GM18526 (cell line): ENCODE results near the gene SPATA33.

Experiments
- POLR2A ChIP-seq: IDR thresholded peaks from 3 replicates; pipeline ENCODE4 v1.6.1; 2011; ENCODE audit not compliant: insufficient read length; ENCODE audit errors: extremely low read depth

Gene SPATA33

DNA sequence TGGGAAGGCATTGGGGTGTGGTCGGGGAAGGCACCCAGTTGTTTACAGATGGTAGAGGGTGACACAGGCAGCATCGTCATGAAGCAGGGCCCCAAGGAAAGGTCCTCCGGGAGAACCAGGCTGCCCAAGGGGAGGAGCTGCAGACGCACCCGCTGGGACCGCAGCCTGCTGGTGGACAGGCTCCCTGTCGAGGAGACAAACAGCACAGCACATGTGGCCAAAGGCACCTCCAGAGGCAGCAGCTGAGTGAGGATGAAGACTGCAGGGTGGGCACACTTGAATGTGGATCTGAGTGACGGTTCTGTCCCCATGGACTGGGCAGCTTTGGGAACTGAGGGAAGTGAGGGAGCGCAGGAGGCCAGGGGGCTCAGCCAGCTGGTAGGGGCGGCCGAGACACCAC is 12.5 kb upstream of the SPATA33 start:
- no peak for TF ChIP-seq POLR2A

DNA sequence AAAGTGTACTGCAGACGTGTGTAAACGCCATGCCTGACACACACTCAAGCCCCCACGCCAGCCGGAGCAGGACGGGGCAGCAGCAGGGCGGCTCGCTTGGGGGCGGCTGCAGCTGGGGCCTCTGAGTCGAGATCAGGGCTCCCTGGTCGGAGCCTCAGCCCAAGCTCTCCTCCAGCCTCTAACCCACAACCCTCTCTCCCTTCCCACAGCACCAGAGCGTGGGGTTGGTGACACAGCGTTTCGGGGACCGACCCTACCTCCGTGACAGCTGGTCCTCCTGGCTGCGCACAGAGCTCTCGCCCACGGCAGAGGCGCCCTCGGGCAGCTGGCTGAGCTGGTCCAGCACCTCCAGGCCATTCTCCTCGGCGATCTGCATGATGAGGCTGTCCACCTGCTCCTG is 11.4 kb upstream of the SPATA33 start:
- TF ChIP-seq POLR2A = no peak

DNA sequence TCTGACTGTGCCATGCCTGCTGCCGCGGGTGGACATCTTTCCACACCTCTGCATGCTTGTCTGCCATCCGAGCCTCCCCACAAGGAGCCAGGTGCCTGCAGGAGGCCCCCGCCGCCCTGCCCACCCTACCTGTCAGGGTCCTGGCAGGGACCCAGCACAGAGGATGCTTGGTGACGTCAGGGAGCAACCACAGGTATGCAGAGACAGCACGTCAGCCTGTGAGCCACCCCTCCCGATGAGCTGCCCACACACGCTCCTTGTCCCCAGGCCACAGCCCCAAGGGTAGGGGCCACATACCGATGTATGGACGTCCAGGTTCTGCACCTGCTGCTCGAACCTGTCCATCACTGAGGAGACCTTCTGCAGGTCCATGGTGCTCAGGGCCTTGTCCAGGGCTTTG is 10.7 kb upstream of the SPATA33 start:
- no peak for TF ChIP-seq POLR2A

DNA sequence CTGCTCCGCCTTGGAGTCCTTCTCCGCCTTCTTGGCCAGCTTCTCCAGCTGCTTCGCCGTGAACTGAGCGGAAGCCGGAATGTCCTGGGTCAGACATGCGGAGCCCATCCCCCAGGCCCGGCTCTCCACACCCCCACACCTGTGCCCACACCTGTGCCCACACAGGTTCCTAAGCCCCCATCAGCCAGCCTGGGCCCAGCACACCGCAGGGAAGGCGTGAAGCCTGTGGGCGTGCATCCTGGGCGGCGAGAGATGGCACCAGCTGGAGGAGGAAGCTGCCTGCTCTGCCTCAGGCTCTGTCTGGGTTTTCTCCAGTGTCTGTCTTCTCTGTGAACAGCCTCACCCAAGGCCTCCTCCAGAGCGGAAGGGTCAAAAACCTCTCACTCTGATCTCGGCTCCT is 6.1 kb upstream of the SPATA33 start:
- TF ChIP-seq POLR2A = no peak

DNA sequence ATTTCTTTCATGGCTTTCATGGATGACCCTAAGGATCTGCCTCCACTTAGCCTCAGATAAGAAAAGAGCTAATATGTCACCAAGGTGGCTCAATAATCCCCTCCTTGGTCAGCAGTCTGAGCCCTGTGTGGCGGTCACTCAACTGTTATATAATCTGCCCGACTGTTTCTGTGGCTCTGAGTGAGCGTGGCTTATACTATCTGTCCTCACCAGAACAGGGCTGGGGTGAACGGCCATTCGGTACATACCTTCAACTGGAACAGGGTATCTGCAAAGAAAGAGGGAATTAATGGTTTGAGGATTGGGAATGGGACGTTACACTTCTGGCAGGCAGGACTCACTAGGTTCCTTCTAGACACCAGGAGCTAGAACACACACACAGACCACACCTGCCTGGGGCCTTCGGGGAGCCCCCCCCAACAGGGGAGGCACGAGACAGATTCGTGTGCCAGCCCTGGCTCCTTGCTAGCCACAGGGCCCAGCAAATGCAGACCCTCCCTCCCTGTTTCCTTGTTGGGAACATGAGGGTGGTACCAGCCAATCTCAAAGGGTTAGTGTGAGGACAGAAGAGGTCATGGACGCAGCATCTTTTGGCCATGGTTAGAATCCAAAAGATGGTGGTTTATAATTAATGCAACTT is 3.9 kb upstream of the SPATA33 start:
- no peak for TF ChIP-seq POLR2A

DNA sequence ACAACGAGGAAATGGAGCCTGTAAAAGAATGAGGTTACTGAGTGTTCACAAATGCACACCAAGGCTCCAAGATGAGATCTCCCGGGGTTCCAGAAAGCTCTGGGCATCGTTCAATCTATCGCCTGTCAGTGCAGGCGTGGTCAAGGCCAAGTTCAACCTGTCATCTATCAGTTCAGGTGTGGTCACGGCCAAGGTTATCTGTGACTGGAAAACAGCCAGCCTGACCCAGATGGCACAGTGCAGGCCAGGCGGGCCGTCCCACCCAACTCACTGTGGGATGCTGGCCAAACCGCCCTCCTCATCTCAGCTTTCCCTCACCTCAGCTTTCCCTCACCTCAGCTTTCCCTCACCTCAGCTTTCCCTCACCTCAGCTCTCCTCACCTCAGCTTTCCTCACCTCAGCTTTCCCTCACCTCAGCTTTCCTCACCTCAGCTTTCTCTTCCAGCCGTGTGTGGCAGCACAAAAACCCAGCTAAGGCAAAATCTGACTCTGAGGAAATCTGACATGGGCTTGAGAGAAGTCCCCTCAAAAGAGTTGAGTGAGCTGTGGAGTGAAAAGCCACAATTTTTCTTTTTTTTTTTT is 2.5 kb upstream of the SPATA33 start:
- TF ChIP-seq POLR2A = no peak

DNA sequence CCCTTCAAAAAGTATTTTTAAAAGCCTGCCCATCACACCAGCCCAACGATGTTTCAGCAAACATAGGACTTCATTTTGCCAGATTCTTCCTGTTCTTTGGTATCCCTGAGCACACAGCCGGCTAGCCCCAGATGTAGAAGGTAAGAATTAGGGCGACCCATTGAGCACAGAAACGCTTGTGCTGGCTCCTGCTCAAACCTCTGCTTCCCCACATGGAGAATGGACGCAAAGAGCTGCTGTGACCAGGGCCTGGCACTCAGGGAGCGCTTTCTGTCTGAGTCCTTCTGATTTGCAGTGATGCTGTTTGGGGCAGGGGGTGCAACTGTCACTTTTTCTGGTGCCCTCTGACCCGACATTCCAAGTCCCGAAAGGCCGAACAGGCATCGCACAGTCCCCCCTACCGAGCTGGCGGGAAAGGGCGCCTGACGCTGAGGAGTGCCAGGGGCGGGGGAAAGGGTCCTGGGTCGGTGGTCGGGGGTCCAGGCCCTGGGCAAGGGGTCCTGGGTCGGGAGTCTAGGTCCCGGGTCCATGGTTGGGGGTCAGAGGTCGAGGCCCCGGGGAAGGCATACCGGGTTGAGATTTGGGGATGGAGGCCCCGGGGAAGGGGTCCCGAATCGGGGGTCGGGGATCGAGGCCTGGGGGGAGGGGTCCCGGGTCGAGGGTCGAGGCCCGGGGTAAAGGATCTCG is 1.1 kb upstream of the SPATA33 start:
- TF ChIP-seq POLR2A = no peak

DNA sequence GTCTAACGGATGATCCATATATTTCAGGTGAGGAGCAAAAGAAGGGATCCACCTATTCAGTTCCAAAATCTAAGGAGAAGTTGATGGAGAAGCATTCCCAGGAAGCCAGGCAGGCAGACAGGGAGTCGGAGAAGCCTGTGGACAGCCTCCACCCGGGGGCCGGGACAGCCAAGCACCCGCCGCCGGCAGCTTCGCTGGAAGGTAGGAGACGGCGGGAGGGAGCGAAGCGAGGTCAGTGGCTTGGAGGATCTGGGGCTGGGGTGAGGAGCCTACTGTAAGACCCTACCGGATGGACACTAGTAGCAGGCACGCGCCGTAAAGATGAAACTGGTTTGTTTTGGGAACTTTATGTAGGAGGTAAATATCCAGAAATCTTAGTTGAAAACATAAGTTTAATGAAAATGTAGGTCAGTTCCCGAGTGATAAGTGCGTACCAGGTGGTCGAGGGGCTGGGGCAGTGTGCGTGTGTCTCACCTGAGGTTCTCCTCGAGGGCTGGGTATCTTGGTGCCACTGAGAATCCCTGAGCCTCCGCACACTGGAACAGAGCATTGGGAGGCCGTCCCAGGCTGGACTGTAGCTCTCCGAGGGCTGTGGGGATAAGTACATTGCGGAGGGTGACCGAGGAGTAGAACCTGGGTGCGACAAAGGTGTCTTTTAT is 714 bp downstream of the SPATA33 start:
- no peak for TF ChIP-seq POLR2A

DNA sequence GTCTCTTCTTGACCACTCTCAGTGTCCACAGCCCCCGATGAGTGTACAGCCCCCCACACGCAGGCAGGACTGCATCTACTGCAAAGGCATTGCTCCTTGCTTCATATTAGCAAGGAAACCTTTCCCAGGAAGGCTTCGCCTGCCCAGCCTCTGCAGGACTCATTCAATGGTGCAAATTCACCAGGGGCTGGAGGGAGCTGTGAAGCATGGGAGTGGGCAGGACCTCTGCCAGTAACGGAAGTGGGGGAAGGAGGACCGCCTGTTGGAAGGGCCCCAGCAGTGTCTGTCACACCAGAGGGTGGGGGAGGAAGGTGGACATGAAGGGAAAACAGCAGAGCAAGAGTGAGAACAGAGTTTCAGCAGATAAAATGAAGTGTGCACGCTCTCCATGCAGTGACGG is 2.5 kb downstream of the SPATA33 start:
- TF ChIP-seq POLR2A = no peak

DNA sequence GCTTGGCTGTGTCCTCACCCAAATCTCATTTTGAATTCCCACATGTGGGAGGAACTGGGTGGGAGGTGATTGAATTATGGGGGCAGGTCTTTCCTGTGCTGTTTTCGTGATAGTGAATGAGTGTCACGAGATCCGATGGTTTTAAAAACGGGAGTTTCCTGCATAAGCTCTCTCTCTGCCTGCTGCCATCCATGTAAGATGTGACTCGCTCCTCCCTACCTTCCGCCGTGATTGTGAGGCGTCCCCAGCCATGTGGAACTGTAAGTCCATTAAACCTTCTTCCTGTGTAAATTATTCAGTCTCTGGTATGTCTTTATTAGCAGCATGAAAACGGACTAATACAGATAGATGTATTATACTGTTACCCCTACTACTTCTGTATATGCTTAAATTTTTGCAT is 3.6 kb downstream of the SPATA33 start:
- TF ChIP-seq POLR2A = no peak

DNA sequence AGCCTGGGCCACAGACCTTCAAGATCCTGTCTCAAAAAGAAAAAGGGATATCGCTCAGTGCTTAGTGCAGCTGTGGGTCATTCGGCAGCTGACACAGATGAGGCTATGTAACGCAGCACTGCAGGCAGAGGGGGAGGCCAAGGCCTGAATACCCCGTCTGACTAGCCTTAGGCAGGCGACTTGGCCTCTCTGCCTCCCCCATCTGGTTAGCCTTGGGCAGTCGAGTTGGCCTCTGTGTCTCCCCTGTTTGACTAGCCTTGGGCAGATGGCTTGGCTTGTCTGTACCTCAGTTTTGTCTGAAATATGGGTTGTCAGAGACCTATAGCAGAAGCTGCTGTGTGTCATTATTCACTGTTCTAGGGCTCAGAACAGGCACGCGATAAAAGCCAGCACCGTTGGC is 10.0 kb downstream of the SPATA33 start:
- TF ChIP-seq POLR2A = no peak

DNA sequence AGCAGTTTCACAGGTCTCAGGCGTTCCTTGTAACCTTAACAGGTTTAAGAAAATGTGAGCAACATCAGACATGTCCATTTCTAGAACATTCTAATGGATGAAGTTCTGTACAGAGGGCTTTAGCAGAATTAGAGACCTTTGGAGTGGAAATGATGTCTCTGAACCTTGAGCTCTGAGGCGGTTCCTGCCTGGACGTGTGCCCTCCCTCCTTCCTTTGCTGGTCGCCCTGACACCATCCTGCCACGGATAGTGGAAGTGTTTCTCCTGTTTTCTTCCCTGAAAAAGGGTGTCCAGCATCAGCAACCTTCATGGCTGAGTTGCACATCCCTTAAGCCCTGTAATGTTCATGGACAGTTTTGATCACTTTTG is 11.1 kb downstream of the SPATA33 start:
- no peak for TF ChIP-seq POLR2A

DNA sequence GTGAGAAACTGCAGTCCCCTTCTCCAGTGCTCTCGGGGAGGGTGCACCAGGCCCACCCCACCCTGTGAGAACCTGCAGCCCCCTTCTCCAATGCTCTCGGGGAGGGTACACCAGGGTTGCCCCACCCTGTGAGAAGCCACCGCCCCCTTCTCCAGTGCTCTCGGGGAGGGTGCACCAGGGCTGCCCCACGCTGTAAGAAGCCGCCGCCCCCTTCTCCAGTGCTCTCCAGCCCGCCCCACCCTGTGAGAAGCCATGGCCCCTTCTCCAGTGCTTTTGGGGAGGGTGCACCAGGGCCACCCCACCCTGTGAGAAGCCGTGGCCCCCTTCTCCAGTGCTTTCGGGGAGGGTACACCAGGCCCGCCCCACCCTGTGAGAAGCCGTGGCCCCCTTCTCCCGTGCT is 12.1 kb downstream of the SPATA33 start:
- TF ChIP-seq POLR2A = no peak

DNA sequence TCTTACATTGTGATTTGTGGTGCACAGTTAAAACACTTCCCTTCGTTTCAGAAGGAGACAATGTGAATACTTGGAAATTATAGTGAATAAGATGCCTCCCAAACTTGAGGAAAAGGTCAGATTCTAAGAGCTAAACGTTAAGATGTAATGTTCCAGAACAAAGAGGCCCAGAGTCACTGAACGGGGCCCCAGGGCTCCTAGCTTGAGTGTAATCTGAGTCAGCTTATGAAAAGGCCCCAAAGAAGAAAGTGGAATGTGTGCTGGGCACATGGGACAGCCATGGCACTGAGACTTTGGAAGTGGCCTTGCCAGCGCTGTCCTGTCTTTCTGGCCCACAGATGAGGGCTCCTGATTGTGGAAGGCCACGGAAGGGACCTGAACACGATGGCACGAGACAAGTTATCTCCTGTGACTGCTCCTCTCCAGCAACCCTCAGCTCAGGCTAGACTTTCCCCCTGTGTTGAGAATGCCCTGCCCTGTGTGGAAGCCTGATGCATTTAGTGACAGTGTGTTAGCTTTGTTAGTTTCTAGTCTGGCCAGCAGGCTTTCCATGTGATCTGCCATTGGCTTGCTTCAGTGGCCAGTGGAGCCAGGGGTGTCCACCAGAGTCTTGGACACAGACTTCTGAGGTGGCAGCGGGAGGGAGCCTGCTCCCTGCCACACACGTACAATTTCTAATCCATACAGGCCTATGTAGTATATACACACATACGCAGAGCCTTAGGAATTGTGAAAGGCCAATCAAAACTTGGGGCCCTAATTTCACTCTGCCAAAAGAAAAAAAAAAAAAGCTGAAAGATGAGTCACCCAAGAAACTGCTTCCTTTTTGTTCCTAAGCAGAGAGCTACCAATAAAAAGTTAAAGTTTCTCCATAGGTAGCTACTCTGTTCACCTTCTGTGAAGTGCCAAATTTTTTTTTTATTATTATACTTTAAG is 13.1 kb downstream of the SPATA33 start:
- no peak for TF ChIP-seq POLR2A
